ENCODE measurements around the gene ECHS1.
"Not testable (repeated sequence)": the region's sequence is repeated elsewhere in the genome, so short reads cannot be mapped to it uniquely, and the experiment has no call there.

The ECHS1 gene

GRCh38 chr10:133397938-133398337 is 24.8 kb upstream of the ECHS1 start:
- DNase-seq = no peak

- no peak for DNase-seq
Measured at GRCh38 chr10:133396035-133396624, 23.0 kb upstream of the ECHS1 start.

- no peak for DNase-seq
Measured at GRCh38 chr10:133394801-133395221, 21.7 kb upstream of the ECHS1 start.

DNA sequence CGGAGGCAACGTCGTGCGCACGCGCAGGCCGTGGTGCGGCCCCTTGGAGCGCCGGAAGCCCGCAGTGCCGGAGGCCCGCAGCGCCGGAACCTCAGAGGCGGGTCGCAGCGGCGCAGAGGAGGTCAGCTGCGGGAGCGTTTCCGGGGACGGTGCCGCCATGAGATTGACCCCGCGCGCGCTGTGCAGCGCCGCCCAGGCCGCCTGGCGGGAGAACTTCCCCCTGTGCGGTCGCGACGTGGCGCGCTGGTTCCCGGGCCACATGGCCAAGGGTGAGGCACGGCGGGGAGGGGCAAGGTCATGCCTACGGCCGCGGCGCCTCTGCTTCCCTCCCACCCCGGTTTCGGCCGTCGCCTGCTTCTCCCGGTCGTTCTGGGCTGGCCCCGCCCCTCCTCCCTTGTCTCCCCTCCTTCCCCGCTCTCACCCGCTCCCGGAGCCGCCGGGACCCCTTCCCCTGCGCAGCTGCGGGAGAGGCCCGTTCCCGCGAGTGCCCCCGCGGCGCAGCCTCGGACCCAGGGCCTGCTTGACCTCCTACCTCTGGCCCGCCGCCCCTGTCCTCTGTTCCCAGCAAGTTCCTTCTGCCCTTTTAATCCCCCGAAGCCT is 21.0 kb upstream of the ECHS1 start, which contains the start of gene MTG1:
MTG1 (plus strand) TSS at position 94 of the 600 bp plus-strand sequence; CDS start at position 158, 64 bp downstream.
- DNase-seq = peak; percentile 91

DNA sequence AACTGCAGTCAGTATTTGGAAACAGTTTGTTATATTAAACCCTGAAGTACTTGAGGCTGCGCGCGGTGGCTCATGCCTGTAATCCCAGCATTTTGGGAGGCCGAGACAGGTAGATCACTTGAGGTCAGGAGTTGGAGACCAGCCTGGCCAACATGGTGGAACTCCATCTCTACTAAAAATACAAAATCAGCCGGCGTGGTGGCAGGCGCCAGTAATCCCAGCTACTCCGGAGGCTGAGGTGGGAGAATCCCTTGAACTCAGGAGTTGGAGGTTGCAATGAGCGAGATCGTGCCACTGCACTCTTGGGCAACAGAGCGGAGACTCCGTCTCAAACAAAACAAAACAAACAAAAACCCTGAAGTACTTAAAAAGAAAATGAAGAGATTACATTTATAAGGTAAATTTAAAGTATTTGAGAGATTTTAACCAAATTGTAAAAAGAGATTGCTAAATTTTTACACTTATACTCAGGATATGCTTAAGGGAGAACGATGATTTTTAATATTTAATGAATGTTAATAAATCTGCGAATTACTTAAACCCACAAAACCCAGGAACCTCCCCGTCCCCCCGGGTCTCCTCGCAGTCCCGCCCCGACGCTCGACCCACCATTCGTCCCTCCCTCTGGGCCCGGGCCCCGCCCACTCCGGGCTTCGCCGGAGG is 20.4 kb upstream of the ECHS1 start:
- no peak for DNase-seq

GRCh38 chr10:133391761-133392518 is 18.8 kb upstream of the ECHS1 start:
- DNase-seq = no peak

DNA sequence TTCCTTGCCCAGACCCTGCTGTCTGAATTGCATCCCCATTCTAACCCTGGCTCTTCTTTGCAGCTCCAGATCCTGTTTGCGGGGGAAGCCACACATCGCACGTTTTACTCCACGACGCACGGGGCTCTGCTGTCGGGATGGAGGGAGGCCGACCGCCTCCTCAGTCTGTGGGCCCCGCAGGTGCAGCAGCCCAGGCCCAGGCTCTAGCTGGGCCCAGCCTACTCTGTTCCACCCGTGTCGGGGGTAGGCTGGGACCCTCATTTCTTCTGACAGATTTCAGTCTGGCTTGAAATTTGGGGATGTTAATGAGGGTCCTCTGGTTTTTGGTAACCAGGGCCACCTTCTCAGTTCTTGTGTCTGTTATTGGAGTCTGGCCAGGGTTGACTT is 18.1 kb upstream of the ECHS1 start:
- DNase-seq = no peak

- DNase-seq = no peak
Measured at GRCh38 chr10:133390597-133391248, 17.6 kb upstream of the ECHS1 start.

GRCh38 chr10:133388973-133389818 is 16.0 kb upstream of the ECHS1 start:
- peak; percentile 27 for DNase-seq

DNA sequence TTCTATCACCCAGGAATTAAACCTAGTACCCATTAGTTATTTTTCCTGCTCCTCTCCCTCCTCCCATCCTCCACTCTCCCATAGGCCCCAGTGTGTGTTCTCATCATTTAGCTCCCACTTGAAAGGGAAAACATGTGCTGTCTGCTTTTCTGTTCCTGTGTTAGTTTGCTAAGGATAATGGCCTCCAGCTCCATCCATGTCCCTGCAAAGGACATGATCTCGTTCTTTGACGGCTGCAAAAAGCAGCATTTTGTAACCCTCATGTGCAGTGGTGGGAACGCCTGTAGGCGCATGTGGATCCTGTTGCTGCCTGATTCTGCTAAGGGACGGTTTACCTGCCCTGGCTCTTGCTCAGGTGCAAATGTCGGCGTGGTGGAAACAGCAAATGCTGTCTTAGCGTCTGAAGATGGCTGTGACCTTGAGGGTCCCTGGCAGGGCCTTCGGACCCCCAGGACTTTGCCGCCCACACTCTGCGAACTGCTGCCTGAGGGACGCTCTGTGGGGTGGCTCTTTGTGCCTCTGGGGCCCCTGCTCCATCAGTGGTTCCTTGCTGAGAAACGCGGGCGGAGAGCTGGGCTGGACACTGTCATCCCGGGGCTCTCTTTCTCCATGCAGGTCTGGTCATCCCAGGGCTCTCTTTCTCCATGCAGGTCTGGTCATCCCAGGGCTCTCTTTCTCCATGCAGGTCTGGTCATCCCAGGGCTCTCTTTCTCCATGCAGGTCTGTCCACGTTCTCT is 15.2 kb upstream of the ECHS1 start:
- DNase-seq = no peak

GRCh38 chr10:133386951-133387350 is 13.8 kb upstream of the ECHS1 start:
- not testable (repeated sequence) for DNase-seq

DNA sequence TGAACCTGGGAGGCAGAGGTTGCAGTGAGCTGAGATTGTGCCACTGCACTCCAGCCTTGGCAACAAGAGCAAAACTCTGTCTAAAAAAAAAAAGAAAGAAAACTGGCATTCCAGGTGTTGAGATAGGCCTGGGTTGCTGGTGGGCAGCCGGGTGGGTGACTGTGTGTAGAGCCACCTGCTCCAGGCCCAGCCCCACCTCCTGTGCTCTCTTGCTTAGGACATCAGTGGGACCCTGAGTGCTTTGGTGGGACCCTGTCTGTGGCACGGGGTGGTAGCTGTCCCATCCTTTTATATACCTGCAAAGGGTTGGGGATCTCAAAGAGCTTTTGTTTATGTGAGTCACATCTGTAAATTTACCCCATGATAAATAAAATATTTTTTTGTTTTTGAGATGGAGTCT is 12.1 kb upstream of the ECHS1 start:
- no peak for DNase-seq

DNA sequence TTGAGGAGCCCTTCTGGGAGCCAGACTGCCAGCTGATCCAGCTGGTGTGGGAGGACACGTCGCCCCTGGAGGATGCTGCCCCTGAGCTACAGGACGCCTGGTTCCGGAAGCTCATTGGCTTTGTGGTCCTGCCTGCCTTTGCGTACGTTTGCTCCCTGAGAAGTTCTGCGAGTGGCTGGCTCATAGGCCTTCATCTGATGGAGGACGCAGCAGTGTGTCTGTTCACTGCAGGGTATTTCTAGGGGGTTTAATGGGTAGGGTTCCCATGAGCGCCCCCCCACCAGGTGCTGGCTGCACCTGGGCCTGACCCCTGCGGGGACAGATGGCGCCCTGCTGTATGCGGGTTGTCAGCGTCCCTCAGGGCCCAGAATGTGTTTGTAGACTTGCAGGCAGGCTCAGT is 10.9 kb upstream of the ECHS1 start:
- DNase-seq = no peak

DNA sequence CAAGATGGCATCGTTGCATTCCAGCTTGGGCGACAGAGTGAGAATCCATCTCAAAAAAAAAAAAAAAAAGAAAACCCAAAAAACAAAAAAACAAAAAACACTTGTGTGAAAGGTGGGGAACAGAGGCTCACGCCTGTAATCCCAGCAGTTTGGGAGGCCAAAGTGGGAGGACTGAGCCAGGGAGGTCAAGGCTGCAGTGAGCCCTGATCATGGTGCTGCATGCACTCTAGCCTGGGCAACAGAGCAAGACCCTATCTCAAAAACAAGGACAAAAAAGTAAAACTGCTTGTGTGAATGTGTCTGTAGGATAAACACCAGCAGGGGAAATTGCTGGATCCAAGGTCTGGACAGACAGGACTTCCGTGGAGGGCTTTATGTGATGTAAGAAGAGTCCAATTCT is 10.4 kb upstream of the ECHS1 start:
- DNase-seq = no peak

DNA sequence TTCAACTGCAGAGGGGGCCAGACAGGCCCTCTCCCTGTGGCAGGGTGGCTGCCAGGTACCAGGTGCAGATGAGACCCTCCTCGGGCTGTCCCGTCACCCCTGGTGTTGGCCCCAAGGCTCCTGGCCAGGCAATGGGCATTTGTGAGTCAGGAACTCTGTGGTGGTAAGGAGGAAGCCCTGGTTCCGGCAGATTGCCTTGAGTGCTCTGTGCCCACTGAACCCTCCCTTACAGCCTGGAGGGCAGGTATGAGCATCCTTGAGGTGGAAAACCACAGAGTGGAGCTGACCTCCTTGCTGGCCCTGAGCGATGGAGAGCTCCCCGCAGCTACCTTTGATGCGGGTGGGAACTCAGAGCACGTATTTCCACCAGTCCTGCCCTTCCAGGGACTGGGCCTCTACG is 7.9 kb upstream of the ECHS1 start:
- no peak for DNase-seq

DNA sequence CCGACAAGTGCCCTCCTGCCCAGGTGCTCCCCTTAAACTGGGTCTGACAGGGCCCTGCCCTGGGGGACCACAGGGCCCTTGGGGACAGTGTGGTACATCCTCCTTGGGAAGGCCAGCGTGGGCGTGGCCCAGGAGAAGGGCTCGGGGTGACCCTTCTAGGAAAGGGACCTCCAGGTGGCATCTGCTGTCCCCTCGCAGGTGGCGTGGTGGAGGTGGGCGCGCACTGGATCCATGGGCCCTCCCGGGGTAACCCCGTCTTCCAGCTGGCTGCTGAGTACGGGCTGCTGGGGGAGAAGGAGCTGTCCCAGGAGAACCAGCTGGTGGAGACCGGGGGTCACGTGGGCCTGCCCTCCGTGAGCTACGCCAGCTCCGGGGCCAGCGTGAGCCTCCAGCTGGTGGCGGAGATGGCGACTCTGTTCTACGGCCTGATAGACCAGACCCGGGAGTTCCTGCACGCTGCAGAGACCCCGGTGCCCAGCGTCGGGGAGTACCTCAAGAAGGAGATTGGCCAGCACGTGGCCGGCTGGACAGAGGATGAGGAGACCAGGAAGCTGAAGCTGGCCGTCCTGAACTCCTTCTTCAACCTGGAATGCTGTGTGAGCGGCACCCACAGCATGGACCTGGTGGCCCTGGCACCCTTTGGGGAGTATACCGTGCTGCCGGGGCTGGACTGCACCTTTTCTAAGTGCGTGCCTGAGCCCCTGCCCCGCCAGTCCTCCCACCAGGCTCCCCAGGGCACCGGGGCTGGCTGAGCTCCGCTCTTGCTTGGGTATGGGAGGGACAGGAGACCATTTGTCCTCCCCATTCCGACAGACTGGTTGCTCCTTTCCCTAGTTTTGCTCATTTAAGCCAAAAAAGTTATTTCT is 6.9 kb upstream of the ECHS1 start:
- DNase-seq = no peak

DNA sequence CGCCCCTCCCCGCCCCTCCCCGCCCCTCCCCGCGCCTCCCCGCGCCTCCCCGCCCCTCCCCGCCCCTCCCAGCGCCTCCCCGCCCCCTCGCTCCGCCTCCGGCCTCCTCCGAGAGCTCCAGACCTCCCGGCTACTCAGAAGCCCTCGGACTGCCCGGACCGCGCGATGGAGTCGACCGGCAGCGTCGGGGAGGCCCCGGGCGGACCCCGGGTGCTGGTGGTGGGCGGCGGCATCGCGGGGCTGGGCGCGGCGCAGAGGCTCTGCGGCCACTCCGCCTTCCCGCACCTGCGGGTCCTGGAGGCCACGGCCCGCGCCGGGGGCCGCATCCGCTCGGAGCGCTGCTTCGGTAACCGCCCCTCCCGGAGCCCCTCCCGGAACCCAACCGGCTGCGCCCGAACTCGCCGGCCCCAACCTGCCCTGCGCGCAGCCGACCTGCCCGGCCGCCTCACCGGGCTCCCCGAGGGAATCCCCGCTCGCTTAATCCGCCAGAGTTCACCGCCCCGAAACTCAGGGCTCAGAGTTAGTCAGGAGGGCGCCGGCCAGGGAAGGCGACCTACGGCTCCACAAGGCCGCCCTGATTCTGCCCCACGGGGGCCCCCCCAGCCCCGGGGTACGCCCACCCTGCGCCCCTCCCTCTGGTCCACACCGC is 6.1 kb upstream of the ECHS1 start, which contains the start of gene PAOX:
PAOX (plus strand) TSS at position 111 of the 649 bp plus-strand sequence; CDS start at position 166, 55 bp downstream.
- peak; percentile 46 for DNase-seq

DNA sequence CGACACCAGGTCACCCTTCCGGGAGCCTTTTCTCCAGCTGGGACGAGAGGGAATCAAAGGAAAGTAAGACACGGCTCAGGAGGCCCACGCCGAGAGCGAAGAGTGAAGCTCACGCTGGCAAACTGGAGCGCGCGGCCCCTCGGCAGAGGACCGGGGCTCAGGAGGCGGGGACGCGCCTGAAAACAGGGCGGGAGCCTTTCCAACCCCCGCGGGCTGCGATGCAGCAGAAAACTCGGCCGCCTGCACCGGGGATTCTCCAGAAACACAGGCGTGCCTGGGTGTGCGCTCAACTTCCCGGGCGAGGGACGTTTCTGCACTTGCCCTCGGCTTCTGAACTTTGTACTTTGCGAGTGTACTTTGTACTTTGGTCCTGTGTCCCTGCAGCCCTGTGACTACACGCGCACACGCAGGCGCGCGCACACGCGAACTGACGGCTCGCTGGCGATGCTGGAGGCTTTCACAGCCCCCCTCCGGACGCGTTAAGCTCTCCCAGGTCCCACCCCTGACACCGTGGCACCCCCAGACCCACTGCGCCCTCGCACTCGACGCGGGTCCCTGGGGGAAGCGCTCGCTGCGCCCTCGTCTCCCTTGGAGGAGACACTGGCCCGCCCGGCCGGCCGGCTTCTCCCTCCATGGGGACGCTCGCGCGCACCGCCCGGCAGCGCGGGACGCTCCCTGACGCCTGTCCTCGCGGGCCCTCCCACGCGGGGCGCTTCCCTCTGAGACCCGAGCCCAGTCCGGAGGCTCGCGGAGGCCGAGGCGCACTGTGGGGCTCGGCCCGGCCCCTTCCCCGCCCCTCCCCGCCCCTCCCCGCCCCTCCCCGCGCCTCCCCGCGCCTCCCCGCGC is 5.3 kb upstream of the ECHS1 start:
- peak; percentile 60 for DNase-seq

DNA sequence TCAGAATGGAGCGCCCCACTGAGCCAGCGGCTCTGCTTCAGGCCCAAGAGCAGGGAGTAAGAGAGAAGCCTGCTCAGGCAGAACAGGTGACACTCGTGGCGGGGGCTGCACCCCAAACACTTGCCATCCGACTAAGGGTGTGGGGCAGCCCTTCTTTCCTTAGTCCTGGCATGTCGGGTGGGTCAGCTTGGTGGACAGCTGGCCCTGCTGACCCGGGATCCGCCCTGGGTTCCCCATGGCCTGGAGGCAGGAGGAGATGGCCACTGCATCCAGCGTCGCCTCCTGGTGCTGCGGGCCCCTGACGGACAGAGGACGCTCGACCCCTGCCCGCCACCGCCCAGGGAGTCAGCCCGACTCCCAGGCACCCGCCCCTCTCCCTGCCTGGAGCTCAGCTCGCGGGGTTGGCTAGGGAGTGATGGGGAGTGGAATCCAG is 4.7 kb upstream of the ECHS1 start:
- DNase-seq = no peak

All from activated effector memory CD4-positive, alpha-beta T cell treated with Interleukin-2 at 50 U/mL for 16 hours (primary cell).